ENCODE data around the gene PITPNB.
A peak's percentile ranks its signal among the peaks of the same experiment; 100 is the strongest.

The PITPNB gene

DNA sequence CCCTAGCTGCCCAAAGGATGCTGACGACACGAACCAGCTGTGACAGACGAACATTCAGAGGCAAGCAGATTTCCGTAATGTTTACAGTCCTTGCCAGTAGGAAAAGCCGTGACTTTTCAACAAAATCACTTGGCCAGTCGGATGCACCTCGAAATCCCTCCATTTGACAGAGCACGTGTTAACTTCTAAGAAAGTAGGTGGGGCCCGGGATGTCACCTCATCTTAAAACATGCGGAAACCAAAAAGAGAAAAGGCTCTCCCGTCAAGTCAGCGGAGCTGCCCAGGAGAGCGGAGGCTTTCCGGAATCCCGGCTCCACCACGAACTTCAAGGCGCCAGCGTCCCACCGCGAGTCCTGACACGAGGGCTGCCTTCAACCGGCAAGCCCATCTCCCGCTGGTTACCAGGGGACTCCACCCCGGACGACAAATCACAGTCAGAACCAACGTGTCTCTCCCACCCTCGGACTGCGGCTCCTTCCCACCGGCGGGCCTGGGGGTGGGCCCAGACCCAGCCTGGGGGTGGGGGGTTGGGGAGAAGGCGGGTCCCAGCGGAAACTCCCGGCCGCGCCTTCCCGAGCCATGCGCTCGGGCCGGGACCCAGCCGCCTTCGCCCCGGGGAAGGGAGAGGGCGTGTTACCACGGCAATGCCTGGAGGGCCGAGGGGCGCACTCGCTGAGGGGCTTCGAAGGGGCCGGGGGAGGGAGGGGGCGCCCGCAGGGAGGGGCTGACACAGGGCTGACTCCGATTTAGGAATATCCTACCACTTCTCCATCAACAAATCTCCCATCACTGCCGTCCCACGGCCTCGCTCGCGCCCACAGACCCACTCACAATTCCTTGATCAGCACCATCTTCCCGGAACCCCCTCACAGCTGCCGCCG lies 475 bp downstream of the PITPNB start:
- DNase-seq: no peak

DNA sequence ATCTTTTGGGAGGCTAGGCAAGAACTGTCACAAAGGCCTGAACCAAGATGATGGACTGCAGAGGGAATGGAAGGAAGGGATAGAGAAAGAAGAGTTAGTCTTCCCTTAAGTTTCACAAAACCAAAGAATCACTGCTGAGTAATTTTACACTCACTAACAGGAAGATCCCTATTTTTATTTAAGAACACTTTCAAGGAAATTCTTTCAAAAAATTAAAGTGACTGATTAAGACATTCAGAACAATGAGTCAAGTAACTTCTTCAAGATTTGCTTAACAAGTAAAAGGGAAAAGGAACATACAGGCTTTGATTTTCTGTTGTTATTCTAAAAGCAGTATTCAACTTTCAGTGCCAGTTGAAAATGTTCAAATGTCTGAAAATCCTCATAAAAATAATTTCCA lies 3.1 kb downstream of the PITPNB start:
- no peak for DNase-seq

DNA sequence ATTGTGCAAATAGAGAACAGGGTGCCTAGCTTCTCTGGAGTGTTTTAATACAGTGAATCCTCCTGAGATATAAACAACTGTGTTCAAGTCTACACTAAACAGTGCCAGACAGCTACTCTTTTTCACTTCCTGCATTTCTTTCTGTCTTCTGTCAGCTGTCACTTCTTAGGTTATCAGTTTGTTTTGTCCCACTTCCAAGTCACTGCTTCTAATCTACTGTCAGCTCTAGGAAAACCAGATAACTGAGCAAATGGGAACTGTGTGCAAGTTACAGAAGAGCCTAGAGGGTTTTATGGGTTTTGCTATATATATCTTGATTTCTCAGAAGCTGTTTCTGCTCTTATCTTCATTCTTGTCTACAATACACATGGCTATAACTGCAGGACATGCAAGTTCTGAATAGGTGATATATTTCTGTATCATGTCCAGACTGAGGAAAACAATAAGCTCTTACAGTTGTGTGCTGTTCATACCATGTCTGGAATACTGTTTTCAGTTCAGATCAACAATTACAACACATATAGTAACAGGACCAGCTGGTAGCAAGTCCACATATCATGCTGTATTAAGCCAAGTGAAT lies 5.8 kb downstream of the PITPNB start:
- DNase-seq: no peak

DNA sequence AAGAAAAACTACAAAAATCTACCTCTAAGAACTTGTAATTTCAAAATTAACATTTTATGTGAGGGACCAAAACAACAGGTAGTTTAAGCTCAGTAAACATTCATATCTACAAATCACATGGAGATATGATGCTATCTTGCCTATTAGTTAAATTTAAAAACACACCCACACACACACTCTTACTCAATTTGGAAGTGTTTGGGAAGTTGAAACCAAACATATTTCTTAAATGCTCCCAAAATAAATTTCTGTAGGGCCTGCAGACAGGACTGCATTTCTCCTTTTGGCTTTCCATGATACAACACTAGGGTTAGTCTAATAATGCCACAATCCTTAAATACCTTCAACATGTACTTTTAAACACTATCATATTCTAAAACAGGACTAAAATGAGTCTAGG lies 7.0 kb downstream of the PITPNB start:
- DNase-seq: no peak

DNA sequence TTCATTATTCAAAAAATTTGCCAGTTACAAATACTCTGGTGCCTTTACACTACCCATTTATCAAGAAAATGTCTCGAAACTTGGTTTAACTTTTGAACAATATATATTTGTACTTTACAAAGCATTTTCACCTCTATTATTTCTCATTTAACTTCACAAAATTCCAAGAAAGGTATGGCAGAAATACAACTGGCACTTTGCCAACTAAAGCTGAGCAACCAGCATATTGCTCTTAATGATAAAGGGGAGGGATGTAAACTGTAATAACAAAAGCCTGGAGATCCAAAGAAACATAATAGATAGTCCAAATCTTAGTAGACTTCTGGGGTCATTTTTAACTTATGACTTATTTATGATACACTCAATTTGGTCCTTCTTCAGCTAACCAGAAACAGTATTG lies 7.7 kb downstream of the PITPNB start:
- DNase-seq: no peak

DNA sequence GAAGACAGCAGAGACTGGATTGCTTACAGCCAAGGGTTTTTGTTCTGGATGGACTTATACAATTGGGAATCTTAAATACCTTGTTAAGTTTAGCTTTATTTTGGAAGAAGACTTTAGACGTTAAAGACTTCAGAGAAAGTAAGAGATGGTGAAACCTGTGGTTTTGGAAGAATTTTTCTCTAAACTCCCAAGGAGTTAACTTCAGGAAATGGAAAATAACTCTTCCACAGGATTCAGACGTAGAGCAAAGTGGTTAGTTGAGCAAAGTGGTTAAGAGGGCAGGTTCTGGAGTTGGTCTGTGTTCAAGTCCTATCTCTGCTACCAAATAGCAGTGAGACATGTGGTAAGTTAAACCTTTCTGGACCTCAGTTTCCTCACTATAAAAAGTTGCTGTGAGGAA lies 12.8 kb downstream of the PITPNB start:
- no peak for DNase-seq

DNA sequence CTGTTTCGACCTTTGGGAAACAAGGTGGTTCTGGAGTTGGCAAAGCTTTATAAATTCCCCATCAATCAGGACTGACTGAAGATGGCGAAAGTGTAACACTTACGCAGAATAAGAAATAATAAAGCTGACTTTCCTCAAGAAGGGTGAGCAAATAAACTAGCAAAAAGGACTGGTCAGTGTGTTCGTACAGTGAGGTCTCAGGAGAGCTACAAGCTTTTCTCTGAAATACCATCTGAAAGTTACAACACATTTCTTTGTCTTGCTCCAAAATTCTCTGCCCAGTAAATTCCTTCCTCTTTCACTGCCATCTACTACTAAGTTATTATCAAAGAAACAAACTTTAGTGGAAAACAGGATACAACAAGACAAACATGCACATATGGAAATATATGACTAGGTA lies 13.4 kb downstream of the PITPNB start:
- DNase-seq: no peak

DNA sequence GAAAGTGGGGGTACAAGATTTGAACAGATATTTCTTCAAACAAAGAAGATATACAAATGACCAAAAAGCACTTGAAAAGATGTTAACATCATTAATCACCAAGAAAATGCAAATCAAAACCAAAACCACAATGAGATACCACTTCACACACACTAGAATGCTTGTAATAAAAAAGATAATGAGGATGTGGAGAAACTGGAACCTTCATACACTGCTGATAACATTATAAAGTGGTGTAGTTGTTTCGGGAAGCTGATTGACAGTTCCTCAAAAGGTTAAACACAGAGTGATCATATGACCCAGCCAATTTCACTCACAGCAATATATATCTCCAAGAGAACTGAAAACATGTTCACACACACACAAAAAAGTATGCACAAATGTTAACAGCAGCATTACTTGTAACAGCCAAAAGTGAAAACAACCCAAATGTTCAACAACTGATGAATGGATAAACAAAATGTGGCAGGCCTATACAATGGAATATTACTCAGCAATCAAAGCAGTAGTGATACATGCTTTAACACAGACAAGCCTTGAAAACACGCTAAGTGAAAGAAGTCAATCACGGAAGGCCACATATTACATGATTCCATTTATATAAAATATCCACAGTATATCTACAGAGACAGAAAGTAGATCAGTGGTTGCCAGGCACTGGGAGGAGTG lies 15.1 kb downstream of the PITPNB start:
- no peak for DNase-seq

DNA sequence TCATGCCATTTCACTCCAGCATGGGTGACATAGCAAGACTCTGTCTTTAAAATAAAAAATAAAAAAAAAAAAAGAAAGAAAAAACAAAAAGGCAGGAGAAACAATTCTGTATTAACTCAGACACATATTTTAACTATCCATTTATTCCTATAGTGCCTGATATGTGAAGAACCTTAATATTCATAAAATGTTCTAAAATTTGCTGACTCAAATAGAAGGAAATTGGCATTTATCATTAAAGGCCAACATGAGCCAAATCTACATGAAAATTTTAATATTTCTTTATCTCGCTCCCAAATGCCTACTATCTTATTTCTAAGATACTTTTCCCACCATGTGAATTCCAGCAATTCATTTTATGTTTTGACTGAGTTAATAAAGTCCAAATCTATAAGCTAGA lies 18.9 kb downstream of the PITPNB start:
- no peak for DNase-seq

DNA sequence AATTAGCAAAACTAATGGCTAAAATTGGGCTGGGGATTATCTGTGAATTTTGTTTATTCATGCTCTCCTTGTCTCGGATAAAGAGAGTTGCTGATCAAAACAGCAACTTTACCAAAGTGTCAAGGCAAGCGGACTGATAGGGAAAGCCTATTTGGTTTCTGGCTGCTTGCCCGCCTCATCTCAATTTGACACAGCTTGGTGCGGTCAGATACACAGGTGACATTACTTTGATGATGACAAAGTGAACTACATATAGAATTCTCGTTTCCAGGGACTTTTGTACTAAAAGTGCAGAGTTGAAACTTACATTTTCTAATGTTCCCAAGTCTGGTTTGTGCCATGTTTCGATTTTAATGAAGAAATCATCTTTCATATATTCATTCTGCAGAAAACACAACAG lies 22.8 kb downstream of the PITPNB start:
- DNase-seq: no peak

DNA sequence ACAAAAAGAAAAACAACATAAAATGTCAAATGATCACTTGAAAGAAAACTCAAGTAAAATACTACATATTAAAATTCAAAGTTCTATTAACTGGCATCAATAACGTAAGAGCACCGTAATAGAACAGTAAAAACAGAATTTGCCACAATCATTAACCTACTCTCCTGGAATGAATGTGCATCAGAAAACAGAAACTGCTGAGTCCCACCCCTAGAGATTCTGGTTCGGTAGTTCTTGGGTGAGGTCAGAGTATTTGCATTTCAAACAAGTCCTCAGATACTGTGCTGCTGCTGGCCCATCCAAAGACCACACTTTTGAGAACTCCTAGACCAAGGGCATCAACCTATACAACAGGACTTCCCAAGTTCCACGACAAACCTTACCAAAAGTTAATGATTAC lies 23.5 kb downstream of the PITPNB start:
- no peak for DNase-seq

DNA sequence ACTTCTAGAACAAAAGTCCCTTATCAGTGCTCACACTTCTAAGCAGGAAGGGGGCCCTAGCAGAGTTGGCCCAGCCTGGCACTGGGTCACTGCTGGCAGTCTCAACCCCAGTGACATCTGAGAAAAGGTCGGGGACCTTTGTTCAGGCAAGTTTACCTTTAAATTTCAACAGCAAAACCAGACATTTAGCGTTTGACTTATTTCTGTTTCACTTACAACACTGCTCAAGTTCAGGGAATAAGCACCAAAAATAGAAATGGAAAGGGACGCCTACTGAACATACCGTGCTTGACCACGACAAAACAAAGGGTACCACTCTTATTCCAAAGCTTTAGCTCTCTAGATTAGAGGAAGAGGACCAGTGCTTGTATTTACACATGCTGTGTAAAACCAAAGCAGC lies 26.2 kb downstream of the PITPNB start:
- no peak for DNase-seq

DNA sequence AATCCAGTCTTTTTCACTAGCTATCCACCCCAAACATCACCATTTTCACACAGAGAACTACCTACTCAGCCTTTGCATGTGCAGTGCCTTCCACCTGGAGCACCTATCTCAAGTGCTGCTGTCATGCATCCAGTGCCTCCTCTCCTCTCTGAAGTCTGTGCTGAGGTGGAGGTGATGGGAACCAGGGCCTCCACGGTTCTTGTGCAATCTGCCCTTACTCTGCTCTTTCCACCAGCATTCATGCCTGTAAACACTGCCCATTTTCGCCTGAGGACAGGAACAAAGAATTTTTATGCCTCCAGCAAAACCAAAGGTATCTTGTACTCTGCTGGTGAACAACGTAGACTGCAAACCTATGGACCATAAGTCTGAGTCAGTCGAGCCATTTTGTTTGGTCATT lies 27.0 kb downstream of the PITPNB start:
- no peak for DNase-seq

DNA sequence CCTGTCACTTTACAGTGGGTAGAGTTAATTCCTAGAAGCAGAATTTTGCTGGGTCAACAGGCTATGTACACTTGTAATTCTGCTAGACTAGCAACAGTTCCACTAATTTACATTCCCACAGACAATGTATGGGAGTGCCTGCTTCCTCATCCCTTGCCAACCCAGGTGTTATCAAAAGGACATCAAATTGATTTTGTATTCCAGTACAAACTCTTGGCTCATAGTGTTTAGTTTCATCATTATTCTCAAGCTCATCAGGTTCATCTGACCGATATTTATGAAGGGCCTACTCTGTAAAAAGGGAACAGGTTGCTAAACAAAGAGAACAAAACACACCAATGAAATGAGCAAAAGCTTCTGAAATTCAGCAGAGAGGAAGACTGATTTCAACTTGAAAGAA lies 30.7 kb downstream of the PITPNB start:
- no peak for DNase-seq

DNA sequence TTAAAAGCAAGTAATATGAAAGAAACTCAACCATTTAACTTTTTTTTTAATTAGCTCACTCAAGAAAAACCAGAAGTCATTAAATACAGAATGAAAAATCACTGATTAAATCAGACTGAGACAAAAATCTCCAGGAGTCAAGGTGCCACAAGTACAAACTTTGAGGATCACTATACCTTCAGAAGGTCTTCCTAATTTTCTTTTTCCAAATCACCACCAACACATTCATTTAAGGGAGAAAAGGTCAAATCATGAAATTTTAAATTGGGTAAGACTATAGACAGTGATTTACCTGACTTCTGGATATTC lies 32.3 kb downstream of the PITPNB start:
- no peak for DNase-seq

DNA sequence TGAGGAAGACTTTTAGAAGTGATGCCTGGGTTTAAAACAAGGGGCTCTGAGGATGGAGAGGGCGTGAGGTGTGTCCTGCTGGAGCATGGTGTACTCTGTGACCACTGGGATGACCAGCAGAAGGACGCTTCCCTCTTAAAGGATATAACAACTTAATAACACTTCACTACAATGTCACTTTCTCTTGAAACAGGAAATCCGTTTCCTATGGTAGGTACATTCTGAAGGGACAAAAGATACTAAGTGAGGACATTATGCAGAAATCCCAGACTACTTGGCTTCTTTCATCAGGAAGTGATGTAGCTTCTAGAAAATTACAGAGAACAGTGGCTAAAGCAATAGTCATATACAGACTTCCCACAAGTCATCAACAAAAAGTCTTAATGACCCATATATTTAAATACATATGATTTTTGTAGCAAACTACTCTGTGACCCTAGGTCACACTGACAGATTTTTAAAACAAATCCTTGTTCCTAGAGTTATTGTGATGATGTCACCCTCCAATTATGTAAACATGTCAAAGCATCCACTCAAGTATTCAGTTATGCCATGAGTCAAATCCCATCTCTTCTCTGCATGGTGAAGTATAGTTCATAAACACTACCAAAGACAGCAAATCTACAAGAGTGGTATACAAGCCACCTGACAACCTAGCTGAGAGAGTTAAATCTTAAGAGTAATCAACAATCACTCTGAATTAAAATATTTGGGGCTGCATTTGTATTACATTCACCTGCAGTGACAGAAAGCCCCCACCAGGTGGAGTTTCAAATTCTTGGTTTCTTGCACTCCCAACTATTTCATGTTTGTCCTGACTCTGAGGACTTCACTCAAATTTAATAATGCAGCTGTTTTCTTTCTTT lies 32.8 kb downstream of the PITPNB start:
- DNase-seq: no peak

DNA sequence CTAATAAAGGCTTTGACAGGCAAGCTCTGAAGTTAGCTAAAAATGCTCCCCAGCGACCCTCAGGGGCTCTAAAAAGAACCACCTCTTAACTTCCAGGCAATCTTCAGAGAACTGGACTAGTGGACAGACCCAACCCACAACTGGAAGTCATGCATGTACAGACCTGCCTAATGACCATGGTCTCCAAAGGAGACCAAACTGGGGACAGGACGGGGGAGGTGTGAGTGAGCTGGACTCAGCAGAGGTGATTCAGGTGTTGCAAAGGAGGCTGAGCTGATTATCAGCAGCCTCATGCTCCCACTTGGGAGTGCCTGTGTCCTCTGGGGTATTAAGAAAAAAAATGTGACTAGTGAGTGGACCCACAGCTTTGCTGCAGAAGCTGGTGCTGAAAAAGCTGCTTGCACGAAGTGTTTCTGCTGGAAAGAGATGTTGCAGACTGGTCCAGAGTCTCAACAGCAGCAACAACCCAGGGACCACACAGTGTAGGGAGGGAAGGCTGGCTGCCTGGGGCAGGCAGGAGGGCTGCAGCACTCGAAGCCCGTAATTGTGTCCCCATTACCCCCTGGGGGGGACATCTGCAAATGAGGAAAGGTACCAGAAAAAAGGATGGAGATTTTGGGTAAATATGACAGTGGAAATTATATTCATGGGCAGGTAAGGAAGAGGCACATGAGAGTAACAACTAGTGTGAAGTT lies 35.3 kb downstream of the PITPNB start:
- DNase-seq: no peak

DNA sequence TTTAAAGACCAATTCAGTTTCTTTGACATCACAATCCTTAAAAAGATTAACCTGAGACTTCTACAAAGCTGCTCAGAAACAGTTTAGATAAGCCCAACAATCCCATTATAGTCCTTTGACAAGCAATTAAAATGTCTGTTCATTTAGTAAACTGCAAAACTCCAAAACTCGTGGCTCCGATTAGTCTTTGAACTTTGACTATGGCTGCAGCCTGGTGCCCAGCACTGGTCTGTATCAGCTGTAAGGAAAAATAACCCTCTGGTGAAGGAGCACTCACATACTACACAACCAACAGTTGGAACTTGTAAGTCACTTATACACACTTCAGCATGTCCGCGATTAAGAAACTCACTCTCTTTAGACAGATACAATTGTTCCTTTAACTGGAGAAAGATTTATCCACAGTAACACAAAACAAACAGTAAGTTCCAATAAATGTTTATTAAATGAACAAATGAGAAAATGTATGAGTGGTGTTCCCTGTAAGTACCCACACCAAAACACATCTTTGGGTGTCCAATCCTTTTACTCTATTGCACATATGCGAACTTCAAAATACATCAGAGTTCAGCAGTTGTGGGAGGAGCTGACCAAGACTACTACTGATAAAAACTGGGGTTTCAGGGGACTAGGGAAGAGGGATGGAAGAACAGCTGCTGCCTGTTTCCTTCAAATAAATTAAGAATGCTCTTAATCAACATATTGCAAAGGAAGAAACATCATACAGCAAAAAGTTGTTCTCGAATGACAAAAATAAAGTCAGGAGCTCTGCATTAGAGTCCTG lies 36.4 kb downstream of the PITPNB start:
- DNase-seq: no peak

DNA sequence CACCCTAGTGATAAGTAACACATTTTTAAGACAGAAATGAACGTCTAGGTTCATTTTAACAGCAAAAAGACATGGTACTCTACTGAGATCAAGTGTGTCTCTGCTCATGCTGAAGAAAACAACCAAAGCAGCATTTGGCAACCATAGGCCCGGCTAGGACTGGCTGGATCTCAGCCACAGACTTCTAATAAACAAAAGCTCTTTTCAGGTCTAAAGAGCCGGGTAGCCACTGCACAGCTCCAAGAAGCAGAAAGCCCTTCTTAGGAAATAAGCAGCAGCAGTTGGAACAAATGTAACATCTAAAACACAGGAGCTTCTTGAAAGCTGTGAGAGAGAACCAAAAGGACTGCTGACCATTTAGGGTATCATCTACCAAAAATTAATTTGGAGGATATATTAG lies 37.6 kb downstream of the PITPNB start:
- DNase-seq: no peak

DNA sequence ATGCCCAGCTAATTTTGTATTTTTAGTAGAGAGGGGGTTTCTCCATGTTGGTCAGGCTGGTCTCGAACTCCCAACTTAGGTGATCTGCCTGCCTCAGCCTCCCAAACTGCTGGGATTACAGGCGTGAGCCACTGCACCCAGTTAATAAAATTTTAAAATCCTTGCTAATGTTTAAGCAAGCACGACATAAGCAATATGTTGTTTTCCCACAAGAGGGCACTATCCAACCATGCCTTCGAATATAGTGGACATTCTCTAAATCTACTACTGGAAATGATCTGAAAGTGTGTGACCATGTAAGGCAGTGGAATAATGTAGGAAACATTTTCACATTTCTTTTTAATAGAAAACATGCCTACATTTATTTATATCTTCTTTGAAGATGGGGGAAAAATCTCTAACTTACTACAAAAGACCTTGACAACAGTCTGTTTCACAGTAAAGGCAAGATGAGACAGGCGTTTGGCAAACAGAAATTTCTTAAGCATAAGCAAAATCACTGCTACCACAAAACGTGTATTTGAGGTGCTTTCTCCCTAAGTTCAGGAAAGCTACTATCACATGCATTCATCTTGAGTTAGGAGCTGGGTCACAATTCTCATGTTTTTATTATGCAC lies 38.2 kb downstream of the PITPNB start:
- DNase-seq: peak; percentile 15

DNA sequence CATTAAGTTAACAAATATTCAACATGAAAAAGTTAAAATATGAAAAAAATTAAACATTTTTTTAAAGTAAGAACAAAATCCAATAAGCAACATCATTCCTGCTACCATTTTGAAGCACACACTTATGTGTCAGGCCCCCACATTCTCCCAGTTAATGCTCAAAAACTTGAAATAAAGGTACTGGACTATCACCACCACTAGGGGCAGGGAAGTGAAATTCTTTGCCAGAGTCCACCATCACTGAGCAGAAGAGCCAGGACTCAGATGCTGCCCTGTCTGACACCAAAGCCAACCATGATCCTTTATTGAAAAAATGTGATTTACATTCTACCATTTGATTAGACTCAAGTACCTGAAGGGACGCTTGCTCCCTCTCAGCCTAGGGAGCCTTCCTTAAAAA lies 39.1 kb downstream of the PITPNB start:
- DNase-seq: no peak

DNA sequence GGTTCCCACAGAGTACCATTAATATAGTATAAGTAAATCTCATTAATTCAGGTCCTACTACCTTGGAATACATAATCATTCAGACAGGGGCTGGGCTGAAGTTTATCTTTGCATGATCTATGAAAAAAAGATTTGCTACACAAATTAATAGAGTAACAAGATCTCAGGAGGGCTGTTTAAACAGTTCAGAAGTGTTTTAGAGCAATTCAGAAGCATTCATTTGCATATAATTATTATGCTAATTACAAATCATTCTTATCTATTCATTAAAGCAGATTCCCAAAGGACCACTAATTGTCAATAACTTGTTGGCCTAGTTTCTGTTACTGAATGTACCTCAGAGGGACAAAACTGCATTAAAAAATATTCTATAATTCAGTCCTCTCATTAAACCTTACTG lies 40.5 kb downstream of the PITPNB start:
- no peak for DNase-seq
